Rectal smooth muscle tissue (tissue), 1 donor: ENCODE measurements around the gene VEGFC.

ENCODE experiments used
- H3K27ac ChIP-seq: one replicate; pipeline ENCODE4 v1.7.0; 2013; ENCODE audit warnings: low read depth, low read length, inconsistent platforms
- H3K27me3 ChIP-seq: one replicate; pipeline ENCODE4 v1.7.0; 2013; ENCODE audit warnings: low read length; ENCODE audit not compliant: control insufficient read depth, insufficient read depth
- H3K36me3 ChIP-seq: one replicate; pipeline ENCODE4 v1.7.0; 2013; ENCODE audit warnings: low read length; ENCODE audit not compliant: control insufficient read depth, insufficient read depth
- H3K4me1 ChIP-seq: one replicate; pipeline ENCODE4 v1.7.0; 2013; ENCODE audit warnings: low read length; ENCODE audit not compliant: control insufficient read depth, insufficient read depth
- H3K4me3 ChIP-seq: one replicate; pipeline ENCODE4 v1.7.0; 2013; ENCODE audit warnings: low read length
- H3K9ac ChIP-seq: one replicate; pipeline ENCODE4 v1.7.0; 2013; ENCODE audit warnings: low read length

Gene VEGFC

GRCh38 chr4:176753049-176753448, 39.7 kb downstream of the VEGFC start:
- Histone ChIP-seq H3K9ac (no peak overlapping the region), H3K4me1 (no peaks in the 10 kb centered on the region), H3K27me3 (no peaks in the 10 kb centered on the region), H3K4me3 (no peak overlapping the region), H3K27ac (no peak overlapping the region), H3K36me3 (no peaks in the 10 kb centered on the region)

GRCh38 chr4:176752191-176752749, 40.5 kb downstream of the VEGFC start:
- Histone ChIP-seq H3K4me3 (no peak overlapping the region), H3K4me1 (no peaks in the 10 kb centered on the region), H3K36me3 (no peaks in the 10 kb centered on the region), H3K27me3 (no peaks in the 10 kb centered on the region), H3K27ac (no peak overlapping the region), H3K9ac (no peak overlapping the region)

GRCh38 chr4:176751061-176751460, 41.7 kb downstream of the VEGFC start:
- no peak overlapping the region for H3K9ac ChIP-seq

GRCh38 chr4:176746846-176747245, 45.9 kb downstream of the VEGFC start:
- no peaks in the 10 kb centered on the region for H3K27me3 ChIP-seq
- no peaks in the 10 kb centered on the region for H3K4me1 ChIP-seq
- no peaks in the 10 kb centered on the region for H3K36me3 ChIP-seq
- no peak overlapping the region for H3K27ac ChIP-seq
- H3K4me3 ChIP-seq, result no peak overlapping the region
- H3K9ac ChIP-seq, result no peak overlapping the region

More at GRCh38 chr4:176751061-176751460, 41.7 kb downstream of the VEGFC start:
- no peaks in the 10 kb centered on the region for H3K4me1 ChIP-seq
- no peak overlapping the region for H3K4me3 ChIP-seq
- H3K27me3 ChIP-seq, result no peaks in the 10 kb centered on the region
- H3K36me3 ChIP-seq, result no peaks in the 10 kb centered on the region
- H3K27ac ChIP-seq, result no peak overlapping the region

- Histone ChIP-seq H3K27ac (no peak overlapping the region), H3K36me3 (no peaks in the 10 kb centered on the region), H3K27me3 (no peaks in the 10 kb centered on the region), H3K9ac (no peak overlapping the region), H3K4me1 (no peaks in the 10 kb centered on the region), H3K4me3 (no peak overlapping the region)
These were observed 46.8 kb downstream of the VEGFC start for GRCh38 chr4:176745902-176746301.

- no peak overlapping the region for H3K4me3 ChIP-seq
- H3K27me3 ChIP-seq, result no peaks in the 10 kb centered on the region
- no peak overlapping the region for H3K27ac ChIP-seq
- H3K4me1 ChIP-seq, result no peaks in the 10 kb centered on the region
- no peak overlapping the region for H3K9ac ChIP-seq
- no peaks in the 10 kb centered on the region for H3K36me3 ChIP-seq
These were observed 48.6 kb downstream of the VEGFC start for GRCh38 chr4:176744091-176744490.

GRCh38 chr4:176742211-176742610, 50.5 kb downstream of the VEGFC start:
- H3K4me1 ChIP-seq, result no peaks in the 10 kb centered on the region
- H3K27me3 ChIP-seq, result no peaks in the 10 kb centered on the region
- H3K4me3 ChIP-seq, result no peak overlapping the region
- H3K36me3 ChIP-seq, result no peaks in the 10 kb centered on the region
- no peak overlapping the region for H3K27ac ChIP-seq
- H3K9ac ChIP-seq, result no peak overlapping the region

- H3K4me1 ChIP-seq, result no peaks in the 10 kb centered on the region
These were observed 51.5 kb downstream of the VEGFC start for GRCh38 chr4:176741253-176741652.

GRCh38 chr4:176735300-176735699, 57.4 kb downstream of the VEGFC start:
- Histone ChIP-seq H3K27ac (no peak overlapping the region), H3K4me1 (no peaks in the 10 kb centered on the region), H3K9ac (no peak overlapping the region), H3K4me3 (no peak overlapping the region), H3K36me3 (no peaks in the 10 kb centered on the region), H3K27me3 (no peaks in the 10 kb centered on the region)

More at GRCh38 chr4:176741253-176741652, 51.5 kb downstream of the VEGFC start:
- Histone ChIP-seq H3K4me3 (no peak overlapping the region), H3K36me3 (no peaks in the 10 kb centered on the region), H3K27me3 (no peaks in the 10 kb centered on the region), H3K9ac (no peak overlapping the region), H3K27ac (no peak overlapping the region)

- Histone ChIP-seq H3K27ac (no peak overlapping the region), H3K27me3 (no peaks in the 10 kb centered on the region), H3K4me1 (no peaks in the 10 kb centered on the region), H3K36me3 (no peaks in the 10 kb centered on the region), H3K9ac (no peak overlapping the region), H3K4me3 (no peak overlapping the region)
These were observed 58.3 kb downstream of the VEGFC start for GRCh38 chr4:176734461-176734860.

- no peaks in the 10 kb centered on the region for H3K36me3 ChIP-seq
- no peaks in the 10 kb centered on the region for H3K27me3 ChIP-seq
- no peak overlapping the region for H3K9ac ChIP-seq
These were observed 63.2 kb downstream of the VEGFC start for GRCh38 chr4:176729489-176729888.

GRCh38 chr4:176726803-176727202, 65.9 kb downstream of the VEGFC start:
- no peak overlapping the region for H3K4me3 ChIP-seq
- no peak overlapping the region for H3K9ac ChIP-seq
- no peak overlapping the region for H3K27ac ChIP-seq
- H3K27me3 ChIP-seq, result no peaks in the 10 kb centered on the region
- no peaks in the 10 kb centered on the region for H3K4me1 ChIP-seq
- H3K36me3 ChIP-seq, result no peaks in the 10 kb centered on the region

More at GRCh38 chr4:176729489-176729888, 63.2 kb downstream of the VEGFC start:
- Histone ChIP-seq H3K27ac (no peak overlapping the region), H3K4me3 (no peak overlapping the region), H3K4me1 (no peaks in the 10 kb centered on the region)

GRCh38 chr4:176721459-176721858, 71.3 kb downstream of the VEGFC start:
- H3K4me1 ChIP-seq, result no peaks in the 10 kb centered on the region
- H3K27me3 ChIP-seq, result no peaks in the 10 kb centered on the region
- no peak overlapping the region for H3K27ac ChIP-seq
- no peak overlapping the region for H3K9ac ChIP-seq
- H3K36me3 ChIP-seq, result no peaks in the 10 kb centered on the region
- no peak overlapping the region for H3K4me3 ChIP-seq
